RWPE2 (cell line): ENCODE results near the gene AIFM3.

Source experiments
- ATAC-seq: fragments of 200-7000 bp; cut with Tn5 transposase; 3 replicates; pipeline ENCODE4 v1.9.1; 2021; ENCODE audit warnings: low read depth
- DNase-seq: peaks from one replicate; pipeline ENCODE4 v3.0.0-alpha.2; 2020; ENCODE audit warnings: low spot score
- H3K27ac ChIP-seq: fragments of 450-650 bp; 2 replicates; pipeline ENCODE4 v1.5.1; 2017; ENCODE audit warnings: mild to moderate bottlenecking; ENCODE audit not compliant: poor library complexity, severe bottlenecking
- H3K27me3 ChIP-seq: fragments of 250-450 bp; sonication (Bioruptor Pico); 2 replicates; pipeline ENCODE4 v1.5.1; 2021; ENCODE audit warnings: mild to moderate bottlenecking, moderate library complexity; ENCODE audit not compliant: insufficient read depth, poor library complexity, severe bottlenecking
- H3K36me3 ChIP-seq: fragments of 250-450 bp; sonication (Bioruptor Pico); 2 replicates; pipeline ENCODE4 v1.5.1; 2020; ENCODE audit warnings: low read depth, mild to moderate bottlenecking, moderate library complexity
- H3K4me1 ChIP-seq: fragments of 250-450 bp; sonication (Bioruptor Pico); 2 replicates; pipeline ENCODE4 v1.5.1; 2021; ENCODE audit warnings: mild to moderate bottlenecking, moderate library complexity; ENCODE audit not compliant: insufficient read depth, poor library complexity, severe bottlenecking
- H3K4me3 ChIP-seq: fragments of 250-450 bp; sonication (Bioruptor Pico); 2 replicates; pipeline ENCODE4 v1.5.1; 2021; ENCODE audit warnings: mild to moderate bottlenecking, moderate library complexity; ENCODE audit not compliant: severe bottlenecking
- H3K9me3 ChIP-seq: fragments of 250-450 bp; sonication (Bioruptor Pico); 2 replicates; pipeline ENCODE4 v1.5.1; 2021; ENCODE audit warnings: mild to moderate bottlenecking, moderate library complexity; ENCODE audit not compliant: severe bottlenecking
- TF ChIP-seq, protein P1 (sequence below): fragments of 450-650 bp; IDR thresholded peaks from one replicate; pipeline ENCODE4 v1.5.1; 2017; ENCODE audit warnings: mild to moderate bottlenecking, moderate library complexity; ENCODE audit not compliant: poor library complexity, severe bottlenecking

Gene AIFM3

DNA sequence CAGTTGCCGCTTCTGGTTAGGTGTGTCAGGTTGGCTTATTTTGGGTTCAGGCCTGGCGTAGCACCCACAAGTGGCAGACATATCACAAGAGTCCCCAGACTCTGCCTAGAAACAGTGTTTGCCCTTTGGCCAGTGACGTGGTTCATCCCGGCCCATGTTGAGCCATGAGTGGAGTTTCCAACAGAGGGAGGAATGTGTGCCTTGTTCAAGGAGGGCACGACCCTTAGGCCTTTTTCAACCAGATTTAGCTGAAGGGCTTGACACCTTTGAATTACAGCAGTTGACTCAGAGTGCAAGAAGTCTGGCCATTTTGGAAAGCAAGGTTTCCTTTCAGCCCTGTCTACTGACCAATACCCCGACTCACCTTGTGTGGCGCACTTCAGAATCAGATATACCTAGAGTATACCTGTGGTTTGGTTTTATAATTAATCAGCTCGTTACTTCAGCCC, 15.1 kb upstream of the AIFM3 start:
- peaks cover 41% of the 10 kb centered on the region for H3K4me1 ChIP-seq
- no peak for ATAC-seq
- H3K36me3 ChIP-seq, result peaks cover 63% of the 10 kb centered on the region
- DNase-seq, result no peak
- no peaks in the 10 kb centered on the region for H3K9me3 ChIP-seq
- H3K27me3 ChIP-seq, result no peaks in the 10 kb centered on the region
- no peak overlapping the region for H3K4me3 ChIP-seq
- H3K27ac ChIP-seq, result peak overlapping the region; percentile 85
- TF ChIP-seq, protein P1, sequence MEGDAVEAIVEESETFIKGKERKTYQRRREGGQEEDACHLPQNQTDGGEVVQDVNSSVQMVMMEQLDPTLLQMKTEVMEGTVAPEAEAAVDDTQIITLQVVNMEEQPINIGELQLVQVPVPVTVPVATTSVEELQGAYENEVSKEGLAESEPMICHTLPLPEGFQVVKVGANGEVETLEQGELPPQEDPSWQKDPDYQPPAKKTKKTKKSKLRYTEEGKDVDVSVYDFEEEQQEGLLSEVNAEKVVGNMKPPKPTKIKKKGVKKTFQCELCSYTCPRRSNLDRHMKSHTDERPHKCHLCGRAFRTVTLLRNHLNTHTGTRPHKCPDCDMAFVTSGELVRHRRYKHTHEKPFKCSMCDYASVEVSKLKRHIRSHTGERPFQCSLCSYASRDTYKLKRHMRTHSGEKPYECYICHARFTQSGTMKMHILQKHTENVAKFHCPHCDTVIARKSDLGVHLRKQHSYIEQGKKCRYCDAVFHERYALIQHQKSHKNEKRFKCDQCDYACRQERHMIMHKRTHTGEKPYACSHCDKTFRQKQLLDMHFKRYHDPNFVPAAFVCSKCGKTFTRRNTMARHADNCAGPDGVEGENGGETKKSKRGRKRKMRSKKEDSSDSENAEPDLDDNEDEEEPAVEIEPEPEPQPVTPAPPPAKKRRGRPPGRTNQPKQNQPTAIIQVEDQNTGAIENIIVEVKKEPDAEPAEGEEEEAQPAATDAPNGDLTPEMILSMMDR, result no peak

- peak overlapping the region; percentile 85 for H3K27ac ChIP-seq
- H3K4me1 ChIP-seq, result peaks cover 41% of the 10 kb centered on the region
- peaks cover 63% of the 10 kb centered on the region for H3K36me3 ChIP-seq
- H3K9me3 ChIP-seq, result no peaks in the 10 kb centered on the region
- H3K4me3 ChIP-seq, result no peak overlapping the region
- TF ChIP-seq, protein P1, result no peak
- ATAC-seq (no peak), DNase-seq (no peak)
- H3K27me3 ChIP-seq, result no peaks in the 10 kb centered on the region
Measured at GRCh38 chr22:20952544-20953341, 14.3 kb upstream of the AIFM3 start.

GRCh38 chr22:20953342-20953608, 13.8 kb upstream of the AIFM3 start:
- no peaks in the 10 kb centered on the region for H3K27me3 ChIP-seq
- peaks cover 42% of the 10 kb centered on the region for H3K4me1 ChIP-seq
- no peak for ATAC-seq
- peaks cover 63% of the 10 kb centered on the region for H3K36me3 ChIP-seq
- TF ChIP-seq, protein P1, result no peak
- H3K4me3 ChIP-seq, result no peak overlapping the region
- H3K9me3 ChIP-seq, result no peaks in the 10 kb centered on the region
- H3K27ac ChIP-seq, result peak overlapping the region; percentile 85
- DNase-seq, result no peak

GRCh38 chr22:20953668-20954500, 13.2 kb upstream of the AIFM3 start:
- no peak overlapping the region for H3K4me3 ChIP-seq
- H3K36me3 ChIP-seq, result peaks cover 58% of the 10 kb centered on the region
- ATAC-seq, result peak; percentile 61
- H3K9me3 ChIP-seq, result peaks cover 1% of the 10 kb centered on the region
- no peak for DNase-seq
- H3K4me1 ChIP-seq, result peaks cover 44% of the 10 kb centered on the region
- peak overlapping the region; percentile 85 for H3K27ac ChIP-seq
- TF ChIP-seq, protein P1, result no peak
- no peaks in the 10 kb centered on the region for H3K27me3 ChIP-seq
